GM13976 (cell line): Measurements from ENCODE around the gene SCD.

Experiments
- DNase-seq: peaks from one replicate; pipeline ENCODE4 v3.0.0; 2012; ENCODE audit warnings: low spot score
- in situ Hi-C: fragments of 300-500 bp; cut with MboI; formaldehyde crosslinking; loops from one replicate; pipeline ENCODE4 v1.12.0; 2022; ENCODE audit warnings: low sequenced_read_pairs, mixed read lengths, inconsistent platforms; ENCODE audit not compliant: unreplicated experiment
- TF ChIP-seq, protein P1 (sequence below): IDR thresholded peaks from 2 replicates; pipeline ENCODE4 v1.5.1; 2012; ENCODE audit warnings: borderline replicate concordance, mild to moderate bottlenecking; ENCODE audit not compliant: insufficient read depth; ENCODE audit errors: extremely low read depth, missing control alignments, control extremely low read depth

The SCD gene

DNA sequence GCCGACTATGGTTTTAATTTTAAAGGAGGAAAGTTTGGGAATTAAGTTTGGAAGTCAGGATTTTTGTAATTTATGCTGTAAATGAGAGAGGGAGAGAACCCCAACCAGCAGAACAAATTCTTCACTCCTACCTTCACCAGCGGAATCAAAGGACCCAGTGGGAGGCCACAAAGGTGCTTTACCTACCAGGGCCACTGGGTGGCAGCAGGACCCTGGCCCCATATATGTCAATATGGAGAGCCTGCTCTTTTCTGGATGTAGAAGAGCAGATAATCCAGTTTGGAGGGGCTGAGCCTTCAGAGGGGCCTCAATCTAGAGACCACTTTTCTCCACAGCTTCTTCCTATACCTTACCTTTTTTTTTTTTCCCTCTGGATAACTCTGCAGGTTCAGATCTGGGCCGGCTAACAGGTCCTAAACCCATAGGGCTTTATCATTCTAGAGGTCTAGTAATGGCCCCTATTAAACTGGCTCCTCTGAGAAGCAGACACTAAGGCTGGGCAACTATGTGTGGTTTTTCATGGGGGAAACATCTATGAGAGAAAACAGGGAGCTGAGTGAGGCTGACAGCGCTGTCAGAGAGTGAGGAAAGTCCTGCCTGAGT is 8.5 kb upstream of the SCD start:
- TF ChIP-seq, protein P1, sequence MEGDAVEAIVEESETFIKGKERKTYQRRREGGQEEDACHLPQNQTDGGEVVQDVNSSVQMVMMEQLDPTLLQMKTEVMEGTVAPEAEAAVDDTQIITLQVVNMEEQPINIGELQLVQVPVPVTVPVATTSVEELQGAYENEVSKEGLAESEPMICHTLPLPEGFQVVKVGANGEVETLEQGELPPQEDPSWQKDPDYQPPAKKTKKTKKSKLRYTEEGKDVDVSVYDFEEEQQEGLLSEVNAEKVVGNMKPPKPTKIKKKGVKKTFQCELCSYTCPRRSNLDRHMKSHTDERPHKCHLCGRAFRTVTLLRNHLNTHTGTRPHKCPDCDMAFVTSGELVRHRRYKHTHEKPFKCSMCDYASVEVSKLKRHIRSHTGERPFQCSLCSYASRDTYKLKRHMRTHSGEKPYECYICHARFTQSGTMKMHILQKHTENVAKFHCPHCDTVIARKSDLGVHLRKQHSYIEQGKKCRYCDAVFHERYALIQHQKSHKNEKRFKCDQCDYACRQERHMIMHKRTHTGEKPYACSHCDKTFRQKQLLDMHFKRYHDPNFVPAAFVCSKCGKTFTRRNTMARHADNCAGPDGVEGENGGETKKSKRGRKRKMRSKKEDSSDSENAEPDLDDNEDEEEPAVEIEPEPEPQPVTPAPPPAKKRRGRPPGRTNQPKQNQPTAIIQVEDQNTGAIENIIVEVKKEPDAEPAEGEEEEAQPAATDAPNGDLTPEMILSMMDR, result peak; percentile 80
- in situ Hi-C loops, result loop anchor here (5.0 kb wide), 1 partner anchor 94 kb away; no protein-coding TSS in a partner anchor
- peak; percentile 80 for DNase-seq

DNA sequence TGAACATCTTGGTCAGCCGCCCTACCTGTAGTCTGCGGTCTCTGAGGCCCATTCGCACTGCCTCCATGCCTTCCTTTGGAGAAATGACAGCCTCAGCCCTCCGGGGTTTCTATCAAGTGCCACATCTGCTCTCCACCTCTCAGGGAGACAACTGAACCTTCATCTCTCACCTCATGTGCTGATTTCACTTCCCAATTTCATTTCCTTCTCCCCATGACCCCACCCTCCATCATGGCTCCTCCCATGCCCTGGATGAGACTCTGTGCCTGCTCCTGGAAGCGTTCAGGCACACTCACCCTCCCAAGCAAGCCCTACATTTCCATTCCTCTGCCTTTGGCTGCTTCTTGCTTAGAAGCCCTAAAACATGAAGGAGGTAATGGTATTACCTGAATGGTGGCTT is 7.8 kb upstream of the SCD start:
- in situ Hi-C loops, result loop anchor here (5.0 kb wide), 1 partner anchor 93 kb away; no protein-coding TSS in a partner anchor
- TF ChIP-seq, protein P1, result no peak
- DNase-seq, result peak; percentile 54

DNA sequence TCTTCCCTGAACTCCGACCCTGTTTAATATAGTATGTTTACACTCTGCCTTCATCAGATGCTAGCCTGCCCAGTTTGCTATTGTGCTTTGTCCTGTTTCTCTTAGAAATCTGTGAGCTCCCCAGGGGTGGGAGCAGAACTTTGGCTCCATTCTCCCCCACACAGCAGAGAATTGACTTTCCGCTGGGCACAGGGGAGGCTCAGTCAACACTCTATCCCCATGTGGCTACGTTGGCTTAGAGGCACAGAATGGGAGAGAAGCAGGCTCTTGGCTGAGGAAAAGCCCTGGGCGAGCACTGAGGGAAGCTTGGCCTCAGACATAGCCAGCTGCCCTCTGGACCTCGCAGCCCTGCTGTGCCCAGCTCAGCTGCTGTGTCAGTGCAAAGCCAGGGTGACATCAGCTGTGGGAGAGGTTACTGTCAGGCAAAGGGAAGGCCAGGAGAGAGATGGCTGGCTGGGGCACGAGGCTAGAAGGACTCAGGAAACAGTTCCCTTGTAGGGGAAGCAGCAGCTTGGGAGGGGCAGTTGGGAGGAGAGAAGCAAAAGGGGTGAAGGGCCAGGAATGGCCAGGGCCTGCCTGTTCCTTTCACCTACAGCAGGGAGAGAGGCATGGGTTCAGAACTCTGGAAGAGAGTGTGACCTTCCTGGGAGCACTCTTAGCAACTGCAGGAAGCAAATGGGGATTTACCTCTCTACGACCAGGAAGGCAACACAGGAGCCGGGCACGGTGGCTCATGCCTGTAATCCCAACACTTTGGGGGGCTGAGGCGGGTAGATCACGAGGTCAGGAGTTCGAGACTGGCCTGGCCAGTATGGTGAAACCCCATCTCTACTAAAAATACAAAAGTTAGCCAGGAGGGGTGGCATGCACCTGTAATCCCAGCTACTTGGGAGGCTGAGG is 5.8 kb upstream of the SCD start:
- no peak for DNase-seq
- TF ChIP-seq, protein P1, result no peak
- in situ Hi-C loops, result loop anchor here (10.0 kb wide), 1 partner anchor 174 kb away; the partner anchor contains the start of gene SEC31B

DNA sequence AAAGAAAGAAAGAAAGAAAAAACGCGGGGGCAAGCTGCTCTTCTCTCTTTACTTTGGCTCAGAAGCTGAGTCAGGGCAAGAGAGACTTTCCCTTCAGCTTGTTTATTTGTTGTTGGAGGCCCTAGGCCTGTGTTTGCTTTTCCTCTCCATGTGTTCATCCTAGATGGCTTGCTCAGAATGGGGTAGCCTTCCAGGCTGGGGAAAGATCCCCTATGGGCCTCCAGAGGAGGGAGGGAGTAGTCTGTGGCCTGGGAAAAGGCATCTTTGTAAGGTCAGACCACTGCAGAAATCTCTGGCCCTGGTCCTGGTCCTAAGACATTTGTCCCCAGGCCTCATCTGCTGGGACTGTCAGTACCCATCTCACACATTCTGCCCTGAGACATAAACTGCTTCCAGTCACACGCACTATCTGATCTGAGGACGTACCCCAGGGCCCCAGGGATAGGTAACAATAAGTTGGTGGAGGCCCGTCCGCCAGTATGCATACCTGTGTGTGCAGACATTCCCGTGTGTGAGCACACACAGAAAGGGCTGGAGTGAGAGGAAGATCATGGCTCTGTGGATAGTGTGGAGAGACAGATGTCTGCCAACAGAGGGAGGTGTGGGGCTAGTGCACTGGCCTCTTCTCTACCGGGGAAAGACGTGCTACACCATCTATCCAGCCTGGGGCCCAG is 4.9 kb upstream of the SCD start:
- in situ Hi-C loops, result loop anchor here (10.0 kb wide), 1 partner anchor 173 kb away; the partner anchor contains the start of gene SEC31B
- DNase-seq, result peak; percentile 67
- TF ChIP-seq, protein P1, result peak; percentile 65

DNA sequence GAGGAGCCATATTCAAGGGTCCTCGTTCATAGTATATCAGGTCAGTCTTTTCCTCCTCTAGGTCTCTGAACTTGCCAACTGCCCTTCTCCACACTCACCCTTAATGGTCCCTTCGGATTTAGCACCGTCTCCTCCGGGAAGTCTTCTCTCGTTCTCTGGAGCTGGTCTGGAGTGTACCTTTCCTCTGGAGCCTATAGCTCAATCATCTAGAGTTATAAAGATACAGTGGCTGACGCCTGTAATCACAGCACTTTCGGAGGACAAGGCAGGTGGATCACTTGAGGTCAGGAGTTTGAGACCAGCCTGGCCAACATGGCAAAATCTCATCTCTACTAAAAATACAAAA is 4.4 kb upstream of the SCD start:
- in situ Hi-C loops, result loop anchor here (10.0 kb wide), 1 partner anchor 172 kb away; the partner anchor contains the start of gene SEC31B
- no peak for DNase-seq
- TF ChIP-seq, protein P1, result no peak

DNA sequence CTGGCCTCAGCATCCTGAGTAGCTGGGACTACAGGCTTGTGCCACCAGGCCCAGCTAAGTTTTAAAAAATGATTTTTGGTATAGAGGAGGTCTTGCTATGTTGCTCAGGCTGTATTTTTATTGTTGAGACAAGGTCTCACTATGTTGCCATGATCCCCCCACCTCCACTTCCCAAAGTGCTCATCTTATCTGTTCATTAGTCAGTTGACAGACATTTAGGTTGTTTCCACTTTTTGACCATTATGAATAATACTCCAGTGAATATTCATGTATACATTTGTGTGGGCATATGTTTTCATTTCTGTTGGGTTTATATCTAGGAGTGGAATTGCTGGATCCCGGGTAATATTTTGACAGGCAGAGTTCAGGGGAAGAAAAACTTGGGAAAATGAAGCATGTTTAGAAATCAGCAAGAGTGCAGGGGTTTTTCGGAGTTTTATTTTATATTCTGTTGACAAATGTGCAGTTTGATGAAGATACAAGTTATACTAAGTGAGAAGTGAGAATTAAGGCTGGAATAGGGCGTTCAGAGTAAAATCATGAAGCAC is 2.7 kb upstream of the SCD start:
- TF ChIP-seq, protein P1, result no peak
- no peak for DNase-seq
- in situ Hi-C loops, result loop anchor here (10.0 kb wide), 1 partner anchor 170 kb away; the partner anchor contains the start of gene SEC31B
